Fibroblast of mammary gland (primary cell): ENCODE measurements around the gene PLCH1.

Experiments
- DNase-seq: peaks from one replicate; pipeline ENCODE4 v3.0.0-alpha.2; 2010; ENCODE audit warnings: low read depth
- H3K4me3 ChIP-seq: 2 replicates; pipeline ENCODE4 v1.5.1; 2011; ENCODE audit warnings: low read depth, mild to moderate bottlenecking, low read length, moderate library complexity; ENCODE audit not compliant: control insufficient read depth
- CTCF ChIP-seq: conservative IDR thresholded peaks from 2 replicates; pipeline ENCODE4 v1.5.1; 2011; ENCODE audit warnings: low read depth, low read length, inconsistent platforms; ENCODE audit not compliant: control insufficient read depth, insufficient read depth

The PLCH1 gene

DNA sequence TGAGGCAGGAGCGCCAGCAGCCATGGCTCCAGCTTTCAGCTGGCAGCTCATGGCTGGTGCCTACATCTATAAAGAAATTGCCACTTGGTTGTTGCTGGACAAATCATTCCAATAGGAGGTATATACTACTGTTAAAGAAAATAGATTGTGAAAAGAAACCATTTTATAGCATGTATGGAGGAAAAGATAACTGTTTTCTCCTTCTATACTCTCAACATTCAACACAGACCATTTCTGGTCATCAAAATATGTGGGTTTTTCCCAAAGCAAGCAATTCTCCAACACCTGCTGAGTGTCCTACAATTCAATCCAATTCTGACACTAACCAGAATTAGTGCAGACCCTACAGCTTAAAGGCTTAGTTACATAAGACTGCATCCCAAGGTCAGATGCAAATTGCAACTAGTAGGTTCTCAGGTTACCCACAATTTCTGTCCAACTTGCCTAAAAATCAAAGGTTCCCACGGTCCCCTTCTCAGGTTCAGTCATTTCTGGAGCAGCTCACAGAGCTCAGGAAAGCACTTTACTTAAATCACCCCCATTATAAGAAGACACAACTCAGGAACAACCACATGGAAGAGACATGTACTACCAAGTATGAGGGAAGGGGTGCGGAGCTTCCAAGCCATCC lies 409.0 kb downstream of the PLCH1 start:
- no peak for DNase-seq
- TF ChIP-seq CTCF: no peak
- H3K4me3 ChIP-seq: no peak overlapping the region

DNA sequence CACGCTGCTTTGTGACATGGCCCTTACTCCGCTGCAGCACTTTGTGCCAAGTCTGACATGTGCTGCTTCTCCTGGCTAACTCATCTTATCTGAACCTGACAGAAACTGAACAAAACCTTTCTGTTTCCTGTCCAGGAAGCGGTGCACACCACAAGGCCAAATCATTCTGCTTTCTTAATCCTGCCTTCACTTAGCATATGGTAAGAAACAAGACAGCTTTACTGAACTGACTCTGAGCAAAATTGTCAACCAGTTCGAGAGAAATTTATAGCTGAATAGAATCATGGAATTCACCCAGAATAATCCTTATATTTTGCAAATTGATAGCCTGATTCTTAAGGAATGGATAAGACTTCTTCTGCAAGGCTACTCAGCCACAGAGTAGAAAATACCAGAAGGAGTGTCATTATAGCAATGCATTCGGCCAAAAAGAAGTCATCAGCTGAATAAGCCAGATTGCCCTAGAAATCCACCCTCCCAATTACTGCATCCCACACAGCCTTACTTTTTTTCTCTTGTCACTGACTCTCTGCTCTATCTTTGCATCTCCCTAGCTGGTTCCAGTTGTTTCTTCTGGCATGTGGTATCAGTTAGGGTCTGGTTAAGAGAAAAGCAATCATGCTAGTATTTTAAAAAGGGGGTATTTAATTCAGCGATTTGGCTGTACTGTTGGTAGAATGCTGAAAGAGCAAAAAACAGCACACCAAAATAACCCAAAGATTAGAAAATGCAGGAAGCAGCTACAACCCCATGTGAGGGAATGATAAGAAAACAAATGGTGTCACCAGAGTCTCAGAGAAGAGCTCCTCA lies 409.8 kb downstream of the PLCH1 start:
- DNase-seq: no peak
- no peak overlapping the region for H3K4me3 ChIP-seq
- TF ChIP-seq CTCF: no peak

DNA sequence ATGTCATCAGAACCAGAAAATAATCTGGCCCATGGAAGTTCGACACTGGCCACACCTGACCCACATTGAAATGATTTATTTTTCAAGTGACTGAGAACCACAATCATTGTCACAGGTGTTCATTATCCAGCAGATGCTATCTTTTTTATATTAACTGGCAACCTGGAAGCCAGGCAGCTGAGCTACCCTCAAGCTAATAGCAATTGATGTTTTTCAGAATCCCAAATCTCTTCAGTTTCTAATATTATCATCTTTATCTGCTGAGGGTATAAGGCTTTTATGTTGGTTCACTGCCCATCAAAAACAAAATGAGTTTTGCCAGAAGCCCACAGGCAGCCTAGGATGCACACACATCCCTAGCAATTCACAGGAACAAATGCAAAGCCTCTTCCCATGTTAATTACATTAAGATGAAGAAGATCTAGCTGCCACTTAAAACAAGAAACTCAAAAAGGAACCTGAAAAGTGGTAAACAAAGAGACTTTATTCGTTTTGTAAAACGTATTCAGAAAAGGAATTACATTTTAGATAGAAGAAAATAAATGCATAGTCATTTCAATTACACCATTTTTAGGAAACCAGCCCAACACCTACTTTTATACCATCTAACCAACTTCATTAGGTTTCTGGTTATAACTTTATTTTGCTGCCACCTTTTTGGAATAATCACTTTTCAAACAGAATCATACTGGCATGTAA lies 410.5 kb downstream of the PLCH1 start:
- no peak overlapping the region for H3K4me3 ChIP-seq
- DNase-seq: no peak
- TF ChIP-seq CTCF: no peak

DNA sequence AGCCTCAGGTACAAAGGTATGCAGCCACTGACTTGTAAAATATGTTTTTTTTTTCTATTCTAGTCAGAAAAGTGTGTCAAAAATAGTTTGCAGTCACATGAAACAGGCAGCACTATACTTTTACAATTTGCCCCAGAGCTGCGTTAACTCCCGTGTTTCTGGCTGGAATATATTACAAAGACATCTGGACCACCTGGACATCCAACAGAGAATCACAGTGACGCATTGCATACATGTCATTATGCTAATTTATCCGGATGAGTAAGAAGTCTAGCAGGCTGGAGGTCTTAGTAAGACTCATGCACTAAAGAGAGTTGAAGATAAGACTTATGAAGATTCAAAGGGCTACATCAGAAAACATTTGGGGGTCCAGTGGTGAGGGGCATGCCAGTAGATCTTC lies 412.2 kb downstream of the PLCH1 start:
- TF ChIP-seq CTCF: no peak
- H3K4me3 ChIP-seq: no peak overlapping the region
- no peak for DNase-seq

DNA sequence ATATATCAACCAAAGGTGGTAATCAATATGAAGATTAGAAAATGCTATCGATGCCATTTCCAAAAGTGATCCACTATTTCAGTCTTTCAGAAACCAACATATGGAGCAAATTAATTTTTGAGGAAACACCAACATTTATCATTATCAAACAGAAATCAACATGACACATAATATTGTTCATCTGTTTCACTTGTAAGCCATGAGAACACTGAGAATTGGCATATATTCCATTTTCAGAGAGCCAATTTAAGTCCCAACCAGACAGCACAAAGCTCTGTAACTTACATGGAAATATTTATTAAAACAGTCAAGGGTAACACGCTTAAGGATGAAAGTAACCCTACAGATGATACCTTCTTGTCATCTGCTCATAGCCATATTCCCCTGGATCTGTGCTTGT lies 413.8 kb downstream of the PLCH1 start:
- no peak overlapping the region for H3K4me3 ChIP-seq
- DNase-seq: no peak
- TF ChIP-seq CTCF: no peak

DNA sequence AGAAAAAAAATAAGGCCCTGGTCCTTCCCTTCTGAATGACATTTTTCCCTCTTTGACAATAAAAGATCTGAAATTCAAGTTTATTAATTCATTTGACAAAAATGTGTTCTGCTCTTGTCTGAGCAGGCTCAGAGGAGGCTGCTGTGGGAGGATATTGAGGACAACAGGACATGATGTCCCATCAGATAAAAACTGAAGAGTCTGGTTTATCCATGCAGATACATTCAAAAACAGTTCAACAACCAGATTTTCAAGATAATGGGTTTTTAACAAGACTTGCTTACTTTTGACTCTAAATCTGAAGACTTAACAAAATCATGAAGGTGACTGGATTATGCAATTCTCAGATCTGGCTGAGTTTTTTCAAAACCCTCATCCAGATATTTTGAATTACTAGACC lies 414.5 kb downstream of the PLCH1 start:
- TF ChIP-seq CTCF: no peak
- DNase-seq: no peak
- no peak overlapping the region for H3K4me3 ChIP-seq
